G401 (cell line): ENCODE results near the gene PAPSS1. TPM values are rescaled to one million over a fixed set of nuclear protein-coding genes. Genes with fewer than 3 reads are reported as not detected.
"Not testable (repeated sequence)": the region's sequence is repeated elsewhere in the genome, so short reads cannot be mapped to it uniquely, and the experiment has no call there.

Source experiments
- DNase-seq: peaks from one replicate; pipeline ENCODE4 v3.0.0-alpha.2; 2015; ENCODE audit warnings: low spot score
- in situ Hi-C: cut with HindIII; loops from 2 replicates; pipeline ENCODE4 v1.10.0; 2016; ENCODE audit warnings: low sequenced_read_pairs, mixed read lengths
- total RNA-seq: library from RNA; depleted of rRNA; stranded (reverse); fragments of >200 nt; shearing (Covaris generic); gene quantifications from 2 replicates; pipeline ENCODE4 v1.2.3, GENCODE V29; 2014

PAPSS1 gene
- total RNA-seq, 1 experiment from 2014 or later: 23.8 TPM

DNA sequence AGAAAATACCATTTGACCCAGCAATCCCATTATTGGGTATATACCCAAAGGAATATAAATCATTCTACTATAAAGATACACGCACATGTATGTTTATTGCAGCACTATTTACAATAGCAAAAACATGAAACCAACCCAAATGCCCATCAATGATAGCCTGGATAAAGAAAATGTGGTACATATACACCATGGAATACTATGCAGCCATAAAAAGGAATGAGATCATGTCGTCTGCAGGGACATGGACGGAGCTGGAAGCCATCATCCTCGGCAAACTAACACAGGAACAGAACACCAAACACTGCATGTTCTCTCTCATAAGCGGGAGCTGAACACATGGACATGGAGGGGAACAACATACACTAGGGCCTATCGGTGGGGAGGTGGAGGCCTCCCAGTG is 23.8 kb downstream of the PAPSS1 start:
- in situ Hi-C loops, DNase-seq: not testable (repeated sequence)

DNA sequence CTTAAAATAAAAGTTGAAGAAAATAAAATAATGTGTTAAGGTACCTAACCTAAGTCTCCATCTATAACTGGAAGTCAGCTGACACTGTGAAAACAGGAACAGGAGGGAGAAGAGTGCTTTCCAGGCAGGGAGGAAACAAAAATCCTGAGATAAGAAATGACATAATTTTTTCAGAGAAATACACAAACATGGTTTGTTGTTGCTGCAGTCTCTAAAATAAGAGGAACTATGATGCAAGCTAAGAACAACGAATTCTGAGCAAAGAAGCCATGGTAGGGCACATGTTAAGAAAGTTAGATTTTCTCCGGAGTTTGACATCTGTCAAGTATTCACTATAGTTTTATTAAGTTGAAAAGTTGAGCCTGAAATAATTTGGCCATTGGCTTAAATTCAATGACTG is 26.9 kb downstream of the PAPSS1 start:
- in situ Hi-C loops: no loop called here
- no peak for DNase-seq

DNA sequence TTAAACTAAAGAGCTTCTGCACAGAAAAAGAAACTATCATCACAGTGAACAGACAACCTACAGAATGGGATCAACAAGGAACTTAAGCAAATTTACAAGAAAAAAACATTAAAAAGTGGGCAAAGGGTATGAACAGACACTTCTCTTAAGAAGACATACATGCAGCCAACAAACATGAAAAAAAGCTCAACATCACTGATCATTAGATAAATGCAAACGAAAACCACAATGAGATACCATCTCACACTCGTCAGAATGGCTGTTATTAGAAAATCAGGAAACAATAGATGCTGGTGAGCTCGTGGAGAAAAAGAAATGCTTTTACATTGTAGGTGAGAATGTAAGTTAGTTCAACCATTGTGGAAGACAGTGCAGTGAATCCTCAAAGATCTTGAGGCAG is 27.8 kb downstream of the PAPSS1 start:
- in situ Hi-C loops: no loop called here
- no peak for DNase-seq

DNA sequence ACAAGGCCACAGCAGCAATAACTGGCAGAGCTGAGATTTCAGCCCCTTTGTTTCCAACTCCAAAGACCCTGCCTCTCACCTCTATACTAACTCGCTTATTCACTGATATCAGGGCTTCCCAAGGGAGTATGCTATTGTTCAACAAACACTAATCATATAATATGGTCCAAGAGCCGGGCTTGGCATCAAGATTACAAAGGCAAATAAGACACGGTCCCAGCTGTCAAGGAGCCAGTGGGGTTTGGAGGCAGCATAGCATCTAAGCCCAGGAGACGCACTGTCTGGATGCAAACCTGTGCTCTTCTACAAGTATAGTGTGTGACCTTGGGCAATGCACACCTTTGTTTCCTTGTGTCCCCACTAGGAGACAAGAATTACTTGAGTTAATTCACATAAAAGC is 28.7 kb downstream of the PAPSS1 start:
- DNase-seq: no peak
- in situ Hi-C loops: no loop called here

DNA sequence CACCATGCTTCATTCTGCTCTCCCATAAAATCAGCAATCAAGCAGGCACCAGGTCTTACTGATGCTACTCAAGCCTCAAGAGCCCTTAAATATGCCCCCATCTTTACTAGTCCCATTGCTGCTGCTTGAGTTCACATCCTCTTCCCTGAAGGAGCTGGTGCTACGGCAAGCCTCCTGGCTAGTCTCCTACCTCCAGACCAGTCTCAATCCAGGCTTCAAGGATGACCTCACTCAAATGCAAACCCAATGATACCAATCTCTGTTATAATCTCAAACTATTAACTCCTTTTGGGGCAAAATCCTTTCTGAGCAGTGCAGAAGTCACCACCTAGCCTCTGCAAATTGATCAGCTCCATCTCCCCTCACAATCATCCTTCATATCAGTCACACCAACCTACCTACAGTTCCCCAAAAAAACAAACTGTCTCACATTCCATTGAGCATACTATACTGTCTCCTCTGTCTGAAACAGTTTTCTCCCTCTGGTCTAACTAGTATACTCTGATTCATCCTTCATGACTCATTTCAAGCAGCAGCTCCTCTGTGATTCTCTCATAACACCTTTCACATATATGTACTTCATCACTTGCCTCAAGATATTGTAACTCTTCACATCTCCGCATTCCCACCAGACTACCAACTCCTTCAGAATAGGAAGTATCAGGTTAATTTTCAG is 30.0 kb downstream of the PAPSS1 start:
- in situ Hi-C loops: no loop called here
- DNase-seq: no peak

DNA sequence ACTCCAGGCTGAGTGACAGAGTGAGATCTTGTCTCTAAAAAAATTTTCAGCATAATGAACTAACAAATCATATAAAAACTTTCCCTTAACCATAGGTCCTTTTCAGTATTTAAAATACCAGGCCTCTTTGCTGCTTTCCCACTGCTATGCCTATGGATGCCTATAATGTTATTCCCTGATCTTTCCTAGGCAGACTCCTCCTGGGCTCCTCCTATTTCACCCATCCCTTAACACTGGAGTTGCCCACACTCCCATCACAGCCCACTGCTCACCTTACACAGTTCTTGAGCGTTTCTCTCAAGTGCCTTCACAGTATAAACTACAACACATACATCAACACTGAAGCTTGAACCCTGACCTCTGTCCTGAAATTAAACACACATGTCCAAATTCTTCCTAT is 31.6 kb downstream of the PAPSS1 start:
- in situ Hi-C loops: no loop called here
- DNase-seq: no peak

DNA sequence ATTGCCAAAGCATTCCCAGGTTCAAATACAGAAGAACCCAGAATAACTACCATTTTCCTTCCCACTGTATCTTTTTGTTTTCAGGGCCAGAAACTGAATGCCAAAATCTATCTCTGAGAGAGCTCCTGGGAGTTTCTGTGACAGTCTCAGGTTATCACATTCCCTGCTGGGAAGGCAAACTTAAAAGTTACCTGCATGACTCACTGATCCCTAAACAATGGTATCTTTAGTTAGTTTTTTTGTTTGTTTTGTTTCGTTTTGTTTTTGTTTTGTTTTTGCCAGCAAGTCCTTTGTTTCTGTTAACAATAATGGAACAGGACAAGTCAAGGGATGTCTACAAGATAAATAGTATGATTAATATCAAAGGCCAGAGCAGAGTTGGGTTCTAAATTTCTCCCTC is 34.3 kb downstream of the PAPSS1 start:
- DNase-seq: no peak
- in situ Hi-C loops: no loop called here

DNA sequence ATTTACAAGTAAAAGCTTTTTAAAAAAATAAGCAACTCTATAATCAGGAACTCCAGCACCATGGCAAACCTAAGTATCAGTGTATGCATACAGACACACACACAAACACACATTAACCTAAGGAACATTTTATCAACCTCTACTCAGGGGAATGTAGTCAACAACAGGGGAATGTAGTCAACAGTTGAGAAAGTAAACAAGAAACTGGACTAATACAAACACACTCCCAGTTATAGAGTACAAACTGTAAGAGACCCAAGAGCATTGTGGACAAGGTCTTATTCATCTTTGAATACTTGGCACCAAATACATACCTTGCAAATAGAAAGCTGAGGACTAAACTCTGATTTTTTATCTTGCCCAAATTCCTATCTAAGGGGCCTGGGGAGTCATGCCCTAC is 36.2 kb downstream of the PAPSS1 start:
- DNase-seq: no peak
- in situ Hi-C loops: no loop called here

DNA sequence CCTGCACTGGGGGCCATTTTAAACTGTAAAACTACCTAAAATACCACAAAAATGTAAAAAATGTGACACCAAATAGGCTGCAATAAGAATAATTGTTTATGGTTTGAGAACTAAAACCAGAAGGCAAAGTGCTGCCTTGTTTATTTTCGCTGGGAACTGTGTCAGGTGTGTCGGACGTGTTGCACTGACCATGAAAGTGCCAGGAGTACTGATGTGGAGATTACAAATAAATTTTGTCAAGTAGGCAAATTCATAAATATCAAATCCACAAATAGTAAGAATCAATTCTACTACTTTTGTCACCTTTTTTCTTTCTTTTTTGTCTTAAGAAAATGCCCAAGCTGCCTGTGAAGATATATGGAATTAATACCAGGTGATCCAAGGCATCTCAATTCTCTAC is 37.7 kb downstream of the PAPSS1 start:
- no peak for DNase-seq
- in situ Hi-C loops: no loop called here

DNA sequence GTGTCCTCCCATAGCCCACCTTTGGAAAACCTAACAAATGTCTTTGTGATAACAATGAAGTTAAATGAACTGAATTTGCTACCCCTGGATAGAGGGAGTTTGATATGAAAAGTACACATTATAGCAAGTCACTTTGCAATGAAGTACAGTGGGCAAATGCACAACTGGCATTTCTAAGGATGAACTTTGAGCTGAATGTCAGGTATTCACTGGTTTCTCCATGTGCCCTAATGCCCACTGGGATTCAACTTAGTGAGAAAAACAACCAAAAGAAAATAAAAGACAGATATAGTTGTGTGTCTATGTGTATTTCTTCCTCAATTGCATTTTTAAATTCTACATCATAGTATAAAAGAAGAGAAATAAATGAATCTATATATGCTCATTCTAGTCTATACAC is 51.0 kb downstream of the PAPSS1 start:
- in situ Hi-C loops: no loop called here
- no peak for DNase-seq

DNA sequence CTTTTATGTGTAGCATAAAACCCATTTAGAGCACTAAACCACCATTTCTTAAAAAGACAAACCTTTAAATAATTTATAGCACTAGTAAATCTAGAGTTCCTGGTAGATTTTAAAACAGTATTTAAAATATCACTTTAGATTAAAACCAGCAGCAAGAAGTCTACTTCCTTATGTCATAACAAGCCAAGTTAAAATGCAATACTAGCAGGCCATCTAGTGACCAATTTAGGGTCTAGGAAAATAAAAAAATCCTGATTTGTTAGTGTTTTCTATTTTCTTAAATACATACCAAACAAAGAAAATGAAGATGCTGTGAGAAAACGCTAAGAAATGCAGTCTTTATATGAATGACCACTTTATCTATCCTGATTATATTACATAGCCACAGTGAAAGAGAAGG is 53.9 kb downstream of the PAPSS1 start:
- peak; percentile 12 for DNase-seq

DNA sequence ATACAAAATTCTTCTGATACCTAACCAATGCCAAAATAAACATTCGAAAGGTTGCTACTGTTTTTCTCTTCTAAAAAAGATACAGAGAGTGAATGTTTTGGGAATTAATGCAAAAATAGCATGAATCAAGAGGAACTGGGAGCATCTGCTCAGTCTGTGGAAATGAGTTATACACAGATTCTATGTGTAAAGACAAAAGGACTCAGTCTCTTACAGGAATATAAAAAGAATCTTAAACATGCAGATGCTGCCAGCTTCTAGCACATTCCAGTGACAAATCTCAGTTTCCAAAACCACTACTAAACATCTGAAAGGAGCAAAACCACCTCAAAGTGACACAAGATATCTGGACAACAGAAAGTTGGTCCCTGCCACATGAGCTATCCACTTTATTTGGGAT is 55.0 kb downstream of the PAPSS1 start:
- in situ Hi-C loops: no loop called here
- DNase-seq: no peak

More for the DNA sequence above, 53.9 kb downstream of the PAPSS1 start:
- in situ Hi-C loops: no loop called here

DNA sequence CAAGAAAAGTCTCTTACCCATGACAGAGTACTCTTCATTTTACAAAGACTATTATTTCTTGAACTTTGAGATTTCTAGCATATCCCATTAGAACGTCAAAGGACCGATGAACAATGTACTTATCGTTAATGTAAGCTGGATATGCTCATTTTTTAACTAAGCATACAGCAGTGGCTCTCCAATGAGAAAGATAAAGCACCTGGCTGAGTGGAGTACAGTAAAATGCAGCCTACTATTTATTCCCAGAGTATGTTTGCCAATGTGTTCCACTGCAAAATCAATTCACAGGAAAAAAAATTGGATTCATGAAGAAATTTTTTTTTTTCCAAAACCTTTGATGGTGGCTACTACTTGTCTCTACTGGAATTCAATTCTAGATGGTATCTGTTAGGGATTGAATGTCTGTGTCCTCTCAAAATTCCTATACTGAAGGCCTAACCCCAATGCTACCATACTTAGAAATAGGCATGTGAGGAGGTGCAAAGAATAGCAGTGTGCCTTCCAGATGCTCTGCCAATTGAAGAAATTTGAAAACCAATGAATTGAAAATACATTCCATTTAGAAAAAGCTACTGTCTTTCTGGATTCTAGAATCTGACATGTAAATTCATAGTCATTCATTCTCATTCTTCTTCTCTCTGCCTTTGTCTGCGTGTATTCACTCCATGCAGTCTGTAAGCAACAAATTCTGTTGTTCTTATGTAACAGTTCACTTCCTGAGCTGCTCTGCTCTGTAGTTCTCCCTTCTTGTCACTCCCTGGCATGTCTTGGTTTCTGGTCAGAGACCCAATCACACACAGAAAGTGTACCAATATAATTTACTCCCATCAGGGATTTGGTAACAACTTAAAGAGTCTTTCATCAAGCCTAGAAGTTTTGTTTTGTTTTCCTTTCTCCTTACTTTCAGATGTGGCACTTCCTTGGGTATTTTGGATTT is 61.4 kb downstream of the PAPSS1 start:
- in situ Hi-C loops: no loop called here
- peak; percentile 41 for DNase-seq

DNA sequence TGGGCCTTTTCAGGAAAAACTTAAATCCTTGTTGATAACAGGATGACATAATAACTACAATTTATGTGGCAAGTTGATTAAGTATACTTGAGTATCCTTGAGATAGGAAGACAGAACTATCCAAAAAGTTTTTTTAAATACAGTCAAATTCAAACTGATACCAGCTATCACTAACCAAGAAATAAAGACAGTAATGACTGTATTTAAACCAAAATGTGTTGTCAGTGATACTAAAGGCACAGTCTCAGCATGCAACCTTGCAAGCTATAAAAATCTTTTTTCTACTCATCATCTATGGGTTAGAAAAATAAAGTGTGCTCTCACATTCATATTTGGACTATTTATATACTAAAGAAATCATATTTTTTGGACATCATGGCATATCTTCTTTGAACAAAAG is 64.7 kb downstream of the PAPSS1 start:
- no peak for DNase-seq
- in situ Hi-C loops: no loop called here

DNA sequence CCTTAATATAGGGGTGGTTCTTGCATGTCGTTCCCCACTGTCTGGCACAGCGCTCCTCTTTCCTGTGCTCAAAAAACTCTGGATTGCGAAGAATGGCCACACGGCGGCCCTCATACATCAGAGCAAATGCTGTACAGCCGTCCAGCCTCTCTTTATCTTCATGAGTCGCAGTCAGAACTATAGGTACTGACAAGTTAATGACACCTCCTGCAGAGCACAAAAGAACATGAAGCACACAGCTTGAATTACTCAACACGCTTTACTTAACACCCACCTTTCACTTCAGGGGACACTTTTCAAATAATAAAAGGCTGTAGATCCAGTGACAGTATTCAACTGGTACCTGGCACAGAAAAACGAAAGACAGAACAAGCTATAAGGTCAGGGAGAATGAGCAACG is 65.3 kb downstream of the PAPSS1 start:
- in situ Hi-C loops: no loop called here
- no peak for DNase-seq

DNA sequence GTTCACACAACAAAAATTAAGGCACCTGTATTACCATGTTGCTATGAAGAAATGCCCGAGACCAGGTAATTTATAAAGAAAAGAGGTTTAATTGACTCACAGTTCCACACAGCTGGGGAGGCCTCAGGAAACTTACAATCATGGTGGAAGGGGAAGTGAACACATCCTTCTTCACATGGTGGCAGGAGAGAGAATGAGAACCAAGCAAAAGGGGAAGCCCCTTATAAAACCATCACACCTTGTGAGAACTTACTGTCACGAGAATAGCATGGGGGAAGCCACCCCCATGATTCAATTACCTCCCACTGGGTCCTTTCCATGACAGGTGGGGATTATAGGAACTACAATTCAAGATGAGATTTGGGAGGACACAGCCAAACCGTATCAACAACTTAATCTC is 68.6 kb downstream of the PAPSS1 start:
- DNase-seq, in situ Hi-C loops: not testable (repeated sequence)

DNA sequence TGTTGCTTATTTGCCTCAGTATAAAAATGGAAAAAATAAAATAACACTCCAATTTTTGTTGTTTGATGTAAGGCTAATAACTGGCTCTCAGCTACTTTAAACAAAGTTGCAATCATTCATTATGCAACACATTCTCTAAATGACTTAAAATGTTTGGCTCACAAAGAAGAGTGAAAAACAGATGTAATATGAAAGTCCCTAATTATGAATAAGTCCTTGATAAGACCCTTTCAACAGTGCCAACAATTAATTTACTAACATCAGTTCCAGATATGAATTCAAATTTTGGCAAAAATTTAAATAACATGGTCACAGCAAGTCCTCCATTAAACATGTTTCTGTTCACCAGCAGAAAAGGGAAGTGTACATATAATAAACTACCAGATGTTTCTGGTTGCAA is 69.8 kb downstream of the PAPSS1 start:
- in situ Hi-C loops: no loop called here

DNA sequence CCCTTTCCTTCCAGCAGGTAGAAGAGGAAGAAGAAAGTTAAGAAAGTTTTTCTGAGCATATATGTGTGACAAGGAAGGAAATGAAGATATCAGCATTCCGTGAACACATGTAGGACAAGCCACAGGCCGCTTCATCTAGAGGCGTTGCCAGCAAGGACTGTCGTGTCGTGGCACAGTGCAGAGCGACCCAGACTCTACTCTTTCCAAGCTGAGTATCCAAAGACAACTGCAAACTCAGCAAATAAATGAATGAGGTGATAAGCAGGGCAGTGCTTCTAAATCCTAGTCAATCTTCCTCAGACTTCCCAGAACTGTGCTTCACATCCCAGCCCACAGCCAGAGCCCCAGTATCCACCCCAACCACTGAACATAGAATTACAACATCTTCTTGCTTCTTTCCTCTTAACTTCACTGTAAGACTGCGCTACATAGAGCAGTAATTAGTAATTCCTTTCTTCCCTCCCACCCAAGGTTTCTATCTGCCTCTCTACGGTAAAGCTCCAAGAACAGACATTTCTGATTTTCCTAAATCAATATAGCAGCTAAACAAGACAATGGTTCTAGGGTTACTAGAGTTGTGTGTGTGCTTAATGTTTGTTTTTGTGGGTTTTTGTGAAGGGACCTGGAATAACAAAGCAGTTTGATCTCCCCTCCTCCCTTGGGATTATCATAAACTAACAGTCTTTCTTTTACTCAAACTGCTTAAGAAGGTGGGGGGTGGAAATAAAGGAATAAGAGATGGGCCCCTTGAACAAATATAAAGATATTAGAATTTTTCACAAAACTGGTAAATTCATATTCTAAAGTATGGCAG is 71.6 kb downstream of the PAPSS1 start:
- in situ Hi-C loops: no loop called here
- DNase-seq: no peak

More for the DNA sequence above, 69.8 kb downstream of the PAPSS1 start:
- DNase-seq: no peak

DNA sequence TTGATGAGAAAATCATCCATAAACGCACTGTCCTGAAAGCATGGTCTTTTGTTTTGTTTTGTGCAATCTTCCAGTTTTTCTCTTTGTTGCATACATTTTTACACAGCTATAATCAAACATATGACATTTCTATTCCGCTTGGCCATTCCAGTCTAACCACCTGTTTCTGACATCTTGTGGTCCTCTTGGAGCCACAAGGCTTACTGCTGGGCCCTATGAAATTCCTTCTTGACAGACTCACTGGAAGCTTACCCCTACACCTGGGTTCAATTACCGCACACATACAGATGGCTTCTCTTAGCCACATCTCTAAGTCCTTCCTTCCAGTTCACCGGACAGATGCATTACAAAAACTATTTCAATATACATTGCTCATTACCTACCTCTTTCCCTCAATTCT is 72.4 kb downstream of the PAPSS1 start:
- DNase-seq: no peak
- in situ Hi-C loops: no loop called here

DNA sequence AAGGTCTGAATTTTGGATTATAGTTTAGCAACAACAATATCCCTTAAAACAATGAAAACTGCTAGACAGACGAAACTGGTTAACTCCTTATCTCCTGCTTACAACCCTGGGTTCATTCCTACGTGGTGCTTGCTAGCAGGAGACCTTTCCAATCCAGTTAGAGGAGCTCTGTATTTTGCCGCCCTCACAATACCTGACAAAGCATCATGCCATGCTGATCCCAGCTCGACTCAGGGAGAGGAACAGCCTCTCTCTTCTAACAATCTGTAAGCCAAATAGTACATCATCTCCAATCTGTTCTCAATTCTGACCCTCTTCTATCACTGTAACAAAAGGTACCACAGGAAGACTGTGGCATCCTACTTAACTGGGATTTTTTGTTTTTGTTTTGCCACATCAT is 74.4 kb downstream of the PAPSS1 start:
- no peak for DNase-seq
- in situ Hi-C loops: no loop called here
